ENCODE data around the gene PPT2.

- peak; percentile 96 to 100 for TF ChIP-seq POLR2A (IDR thresholded peaks at IDR 0.05)
- TF ChIP-seq, protein P1, sequence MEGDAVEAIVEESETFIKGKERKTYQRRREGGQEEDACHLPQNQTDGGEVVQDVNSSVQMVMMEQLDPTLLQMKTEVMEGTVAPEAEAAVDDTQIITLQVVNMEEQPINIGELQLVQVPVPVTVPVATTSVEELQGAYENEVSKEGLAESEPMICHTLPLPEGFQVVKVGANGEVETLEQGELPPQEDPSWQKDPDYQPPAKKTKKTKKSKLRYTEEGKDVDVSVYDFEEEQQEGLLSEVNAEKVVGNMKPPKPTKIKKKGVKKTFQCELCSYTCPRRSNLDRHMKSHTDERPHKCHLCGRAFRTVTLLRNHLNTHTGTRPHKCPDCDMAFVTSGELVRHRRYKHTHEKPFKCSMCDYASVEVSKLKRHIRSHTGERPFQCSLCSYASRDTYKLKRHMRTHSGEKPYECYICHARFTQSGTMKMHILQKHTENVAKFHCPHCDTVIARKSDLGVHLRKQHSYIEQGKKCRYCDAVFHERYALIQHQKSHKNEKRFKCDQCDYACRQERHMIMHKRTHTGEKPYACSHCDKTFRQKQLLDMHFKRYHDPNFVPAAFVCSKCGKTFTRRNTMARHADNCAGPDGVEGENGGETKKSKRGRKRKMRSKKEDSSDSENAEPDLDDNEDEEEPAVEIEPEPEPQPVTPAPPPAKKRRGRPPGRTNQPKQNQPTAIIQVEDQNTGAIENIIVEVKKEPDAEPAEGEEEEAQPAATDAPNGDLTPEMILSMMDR (IDR thresholded peaks at IDR 0.05), result no peak
Observed at GRCh38 chr6:32195902-32196681, 42.2 kb downstream of the PPT2 start.

Measured in uterus (tissue), 2 donors.